GM19468 (cell line): ENCODE results near the gene ZNF716.
"Not testable (repeated sequence)": the region's sequence is repeated elsewhere in the genome, so short reads cannot be mapped to it uniquely, and the experiment has no call there.

Experiments
- ATAC-seq: cut with Tn5 transposase; IDR thresholded peaks from one replicate; pipeline ENCODE4 v1.9.1; 2021; ENCODE audit warnings: mild to moderate bottlenecking, moderate library complexity, moderate number of reproducible peaks; ENCODE audit not compliant: unreplicated experiment; ENCODE audit errors: extremely low read depth

Gene ZNF716

GRCh38 chr7:57449904-57450303 lies at the start of gene ZNF716:
Gene ZNF716, plus strand, starts transcription at chr7:57450177. Its CDS starts 112 bp downstream, at chr7:57450289.
- no peak for ATAC-seq

- no peak for ATAC-seq
These were observed 49.3 kb upstream of the ZNF716 start for GRCh38 chr7:57400531-57401155.

GRCh38 chr7:57403051-57403450 lies 46.9 kb upstream of the ZNF716 start:
- ATAC-seq = not testable (repeated sequence)

- no peak for ATAC-seq
These were observed 46.2 kb upstream of the ZNF716 start for GRCh38 chr7:57403601-57404342.

- no peak for ATAC-seq
These were observed 45.5 kb upstream of the ZNF716 start for GRCh38 chr7:57404343-57404966.

- no peak for ATAC-seq
These were observed 45.0 kb upstream of the ZNF716 start for GRCh38 chr7:57404967-57405421.

- no peak for ATAC-seq
These were observed 42.9 kb upstream of the ZNF716 start for GRCh38 chr7:57407125-57407524.

GRCh38 chr7:57412168-57412567 lies 37.8 kb upstream of the ZNF716 start:
- ATAC-seq = no peak

GRCh38 chr7:57412618-57413017 lies 37.4 kb upstream of the ZNF716 start:
- ATAC-seq = no peak

GRCh38 chr7:57413529-57414398 lies 36.2 kb upstream of the ZNF716 start:
- ATAC-seq = no peak

GRCh38 chr7:57414415-57414814 lies 35.6 kb upstream of the ZNF716 start:
- ATAC-seq = no peak

GRCh38 chr7:57414852-57415251 lies 35.1 kb upstream of the ZNF716 start:
- no peak for ATAC-seq

GRCh38 chr7:57415326-57415725 lies 34.7 kb upstream of the ZNF716 start:
- ATAC-seq = no peak

GRCh38 chr7:57415730-57416129 lies 34.2 kb upstream of the ZNF716 start:
- ATAC-seq = no peak

- no peak for ATAC-seq
These were observed 33.2 kb upstream of the ZNF716 start for GRCh38 chr7:57416601-57417358.

GRCh38 chr7:57417736-57418135 lies 32.2 kb upstream of the ZNF716 start:
- ATAC-seq = no peak

GRCh38 chr7:57423768-57424167 lies 26.2 kb upstream of the ZNF716 start:
- no peak for ATAC-seq

GRCh38 chr7:57424515-57425238 lies 25.3 kb upstream of the ZNF716 start:
- no peak for ATAC-seq
